B cell (primary cell): ENCODE measurements around the gene TRAPPC11. TPM values are rescaled to one million over a fixed set of nuclear protein-coding genes. Genes with fewer than 3 reads are reported as not detected.

Experiments
- ATAC-seq: fragments of 200-7000 bp; cut with Tn5 transposase; one replicate; pipeline ENCODE4 v1.10.0; 2021; ENCODE audit warnings: low read depth, mild to moderate bottlenecking, moderate number of reproducible peaks, moderate library complexity
- CTCF ChIA-PET: fragments of 350-600 bp; sonication (Branson Sonifier 250); formaldehyde crosslinking; loops from one replicate; lab custom pipeline; 2021; ENCODE audit warnings: antibody characterized with exemption, inconsistent platforms; lab: Charles Lee
- POLR2A ChIA-PET: fragments of 350-600 bp; sonication (Branson Sonifier 250); formaldehyde crosslinking; loops from one replicate; lab custom pipeline; 2021; ENCODE audit warnings: antibody characterized with exemption; lab: Charles Lee
- DNase-seq: peaks from one replicate; pipeline ENCODE4 v3.0.0; 2013
- H2AFZ ChIP-seq: 2 replicates; pipeline ENCODE4 v1.6.1; 2012; ENCODE audit warnings: mild to moderate bottlenecking, low read depth, low read length; ENCODE audit not compliant: insufficient read depth, poor library complexity, severe bottlenecking
- H3K27ac ChIP-seq, 2 donors: 1 replicate in 1 of 2; 2 replicates in 1 of 2; pipeline ENCODE4 v1.5.1; 2012 to 2013; ENCODE audit warnings: low read length in 2 of 2, mild to moderate bottlenecking in 2 of 2, moderate library complexity in 1 of 2
- H3K27me3 ChIP-seq, 4 experiments: fragments of 200-600 bp in 1 of 4; sonication (generic) in 1 of 4; replicated peaks in 1 of 4; 1 replicate in 2 of 4; 2 replicates in 2 of 4; pipeline versions ENCODE4 v1.6.1 to v1.7.0; 2013 to 2016; ENCODE audit warnings: low read length in 3 of 4, mild to moderate bottlenecking in 2 of 4, mixed read lengths in 1 of 4, moderate library complexity in 1 of 4; ENCODE audit not compliant: insufficient read depth in 4 of 4, control insufficient read depth in 3 of 4; ENCODE audit errors: control extremely low read depth in 1 of 4
- H3K36me3 ChIP-seq, 2 experiments: replicated peaks in 1 of 2; 1 replicate in 1 of 2; 2 replicates in 1 of 2; pipeline versions ENCODE4 v1.6.1 to v1.7.1; 2013; ENCODE audit warnings: low read length in 1 of 2; ENCODE audit not compliant: insufficient read depth in 2 of 2, control insufficient read depth in 1 of 2; ENCODE audit errors: control extremely low read depth in 1 of 2, extremely low read depth in 1 of 2
- H3K4me1 ChIP-seq, 2 donors: fragments of 200-600 bp in 1 of 2; sonication (generic) in 1 of 2; 1 replicate in 1 of 2; 2 replicates in 1 of 2; pipeline versions ENCODE4 v1.5.1 to v1.6.1; 2013 to 2017; ENCODE audit warnings: low read length in 2 of 2; ENCODE audit not compliant: control insufficient read depth in 2 of 2, insufficient read depth in 2 of 2
- H3K4me2 ChIP-seq: replicated peaks from 2 replicates; pipeline ENCODE3; 2012; ENCODE audit warnings: mild to moderate bottlenecking, low read depth, low read length; ENCODE audit not compliant: poor library complexity, severe bottlenecking
- H3K4me3 ChIP-seq, 5 experiments: fragments of 200-600 bp in 1 of 5; sonication (generic) in 1 of 5; 1 replicate in 3 of 5; 2 replicates in 2 of 5; pipeline versions ENCODE4 v1.5.1 to v1.7.0; 2011 to 2016; ENCODE audit warnings: low read length in 4 of 5, mild to moderate bottlenecking in 4 of 5, low read depth in 2 of 5, control low read depth in 1 of 5, moderate library complexity in 1 of 5; ENCODE audit not compliant: insufficient read depth in 1 of 5; ENCODE audit errors: control extremely low read depth in 1 of 5, extremely low read depth in 1 of 5
- H3K79me2 ChIP-seq: fragments of 200-600 bp; sonication (generic); one replicate; pipeline ENCODE4 v1.6.0; 2016; ENCODE audit warnings: low read length; ENCODE audit not compliant: control insufficient read depth, insufficient read depth
- H3K9ac ChIP-seq: fragments of 200-600 bp; sonication (generic); 2 replicates; pipeline ENCODE4 v1.6.1; 2017; ENCODE audit warnings: mild to moderate bottlenecking, low read length, moderate library complexity
- H3K9me3 ChIP-seq, 3 donors: one replicate each; pipeline versions ENCODE4 v1.6.1 to v1.7.1; 2013; ENCODE audit warnings: low read length in 2 of 3; ENCODE audit not compliant: control insufficient read depth in 2 of 3, insufficient read depth in 1 of 3; ENCODE audit errors: control extremely low read depth in 1 of 3
- H4K20me1 ChIP-seq: 2 replicates; pipeline ENCODE4 v1.6.0; 2012; ENCODE audit warnings: mild to moderate bottlenecking, low read length; ENCODE audit not compliant: insufficient read depth, control insufficient read depth, poor library complexity, severe bottlenecking
- H3K27ac Mint-ChIP-seq: one replicate; pipeline ENCODE4 v1.8.0; 2021; ENCODE audit warnings: mixed read lengths
- H3K27me3 Mint-ChIP-seq: one replicate; pipeline ENCODE4 v1.8.0; 2021; ENCODE audit warnings: mixed read lengths
- H3K4me1 Mint-ChIP-seq: one replicate; pipeline ENCODE4 v1.8.0; 2021; ENCODE audit warnings: mixed read lengths
- H3K4me3 Mint-ChIP-seq: one replicate; pipeline ENCODE4 v1.8.0; 2021; ENCODE audit warnings: mixed read lengths
- H3K9me3 Mint-ChIP-seq: one replicate; pipeline ENCODE4 v1.8.0; 2022; ENCODE audit warnings: mixed read lengths; ENCODE audit not compliant: insufficient read depth
- CTCF ChIP-seq: fragments of 200-600 bp; IDR thresholded peaks from one replicate; pipeline ENCODE4 v1.8.0; 2022; ENCODE audit warnings: antibody characterized with exemption, mild to moderate bottlenecking
- EZH2 ChIP-seq: IDR thresholded peaks from 2 replicates; pipeline ENCODE4 v1.6.1; 2012; ENCODE audit warnings: borderline replicate concordance, low read depth, mild to moderate bottlenecking, moderate library complexity, low read length; ENCODE audit not compliant: insufficient read depth, poor library complexity, severe bottlenecking
- WGBS: methylation state at CpG from one replicate; pipeline ENCODE4 v1.1.5; 2013; ENCODE audit warnings: missing lambda C conversion rate; ENCODE audit not compliant: insufficient coverage; 5-methylcytosine and 5-hydroxymethylcytosine counted together
- intact Hi-C: fragments of 100-400 bp; cut with micrococcal nuclease; formaldehyde crosslinking; loops from one replicate; pipeline ENCODE4 v1.10.0; 2022
- polyA plus RNA-seq: library from polyadenylated mRNA; depleted of rRNA; stranded (reverse); fragments of >200 nt; gene quantifications from 2 replicates; pipeline ENCODE4 v1.2.3, GENCODE V29; 2012
- total RNA-seq, 2 donors: library from RNA; stranded (reverse); fragments of 120-200 nt in 1 of 2; gene quantifications; 1 replicate in 1 of 2; 2 replicates in 1 of 2; pipeline versions ENCODE4 v1.2.3 to v1.2.4, GENCODE V29; 2013 to 2022

TRAPPC11 gene
- total and polyA plus RNA-seq, 2 donors (not counting 1 experiment from before 2014, with no cell fraction given) = 23.5 to 53.8 TPM

GRCh38 chr4:183746305-183747229 is 87.5 kb downstream of the TRAPPC11 start:
- 96% methylated on average over 46 of the region's 48 CpGs for WGBS

More at GRCh38 chr4:183746305-183747229, 87.5 kb downstream of the TRAPPC11 start:
- Mint-ChIP-seq H3K27ac (no peak overlapping the region), H3K27me3 (peaks cover 29% of the 10 kb centered on the region), H3K4me1 (no peaks in the 10 kb centered on the region), H3K9me3 (no peaks in the 10 kb centered on the region), H3K4me3 (no peak overlapping the region)
- Histone ChIP-seq H3K27me3 (no peaks in the 10 kb centered on the region), H3K4me3 (no peak overlapping the region), H3K36me3 (no peaks in the 10 kb centered on the region), H3K4me2 (no peak overlapping the region), H2AFZ (no peak overlapping the region), H3K9me3 (peaks cover 0 to 9% (median 0%) of the 10 kb centered on the region in 3 donors), H4K20me1 (no peaks in the 10 kb centered on the region), H3K79me2 (no peaks in the 10 kb centered on the region), H3K9ac (no peak overlapping the region), H3K27ac (no peak overlapping the region), H3K4me1 (no peaks in the 10 kb centered on the region)
- CTCF ChIA-PET = no interaction called here
- TF ChIP-seq CTCF = no peak
- TF ChIP-seq EZH2 = no peak
- no peak for ATAC-seq
- DNase-seq = no peak
- intact Hi-C loops = no loop called here
- POLR2A ChIA-PET = no interaction called here
